ENCODE data around the gene VOPP1.
A peak's percentile ranks its signal among the peaks of the same experiment; 100 is the strongest.
"Not testable (repeated sequence)": the region's sequence is repeated elsewhere in the genome, so short reads cannot be mapped to it uniquely, and the experiment has no call there.

VOPP1 gene

DNA sequence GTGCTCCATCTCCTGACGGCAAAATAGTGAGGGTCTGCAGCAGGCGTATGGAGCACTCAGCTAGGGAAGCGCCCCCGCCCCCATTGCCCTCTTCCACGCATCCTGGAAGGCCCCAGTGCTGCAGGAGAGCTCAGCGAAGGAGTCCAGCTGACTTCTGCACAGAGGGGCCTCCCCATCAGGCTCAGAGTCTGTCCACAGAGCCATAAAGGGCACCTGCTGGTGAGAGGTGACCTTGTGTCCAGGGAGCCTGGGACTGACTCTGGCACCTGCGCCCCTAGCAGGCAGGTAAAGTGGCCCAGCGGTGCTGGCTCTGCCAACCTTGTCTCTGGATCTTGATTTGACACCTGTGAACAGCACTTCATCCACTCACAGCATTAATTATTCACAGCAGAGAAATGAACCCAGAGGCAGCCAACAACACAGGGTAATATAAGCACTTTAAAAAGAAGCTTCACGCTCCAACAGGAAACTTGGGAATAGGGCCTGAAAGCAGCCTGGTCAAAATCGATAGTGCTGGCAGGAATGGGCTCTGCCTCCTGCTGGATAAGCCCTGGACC is 59.6 kb downstream of the VOPP1 start:
- DNase-seq (ENCODE audit: low spot score) (no peak), FAIRE-seq (no peak)

GRCh38 chr7:55510621-55511020 is 61.7 kb downstream of the VOPP1 start:
- FAIRE-seq (no peak), DNase-seq (ENCODE audit: low spot score) (no peak)

DNA sequence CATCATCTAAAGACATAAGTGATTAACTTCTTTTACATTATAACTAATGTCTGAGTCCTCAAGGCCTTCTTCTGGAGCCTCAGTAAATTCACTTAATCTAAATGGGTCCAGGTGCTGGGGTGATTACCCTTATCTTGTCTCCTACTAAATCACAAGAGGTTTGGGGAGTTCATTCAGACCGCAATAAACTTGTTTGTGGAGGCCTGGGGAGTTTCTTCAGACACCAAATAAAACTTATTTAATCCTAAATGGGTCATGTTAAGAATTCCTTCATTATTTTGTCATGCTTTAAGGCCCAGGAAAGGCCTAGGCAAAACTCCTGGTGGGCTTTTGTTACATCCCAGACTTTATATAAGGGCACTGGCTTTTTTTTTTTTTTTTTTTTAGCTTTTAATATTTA is 62.1 kb downstream of the VOPP1 start:
- FAIRE-seq; DNase-seq (ENCODE audit: low spot score): not testable (repeated sequence)

DNA sequence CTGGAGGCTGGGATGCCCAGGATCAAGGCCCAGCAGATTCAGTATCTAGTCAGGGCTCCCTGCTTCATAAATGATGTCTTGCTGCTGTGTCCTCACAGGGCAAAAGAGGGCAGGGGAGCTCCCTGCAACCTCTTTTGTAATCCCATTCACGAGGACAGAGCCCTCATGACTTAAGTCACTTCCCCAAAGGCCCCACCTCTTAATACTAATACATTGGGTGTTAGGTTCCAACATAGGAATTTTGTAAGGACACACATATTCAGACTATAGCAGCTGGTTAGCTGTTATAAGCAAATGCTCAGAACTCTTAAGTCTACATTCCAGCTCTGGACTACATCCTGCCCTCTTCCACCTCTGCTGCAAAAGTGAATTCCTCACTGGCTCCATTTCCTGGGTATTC is 63.0 kb downstream of the VOPP1 start:
- FAIRE-seq, result no peak
- DNase-seq (ENCODE audit: low spot score), result no peak

- DNase-seq (ENCODE audit: low spot score), result no peak
- no peak for FAIRE-seq
These were observed 63.9 kb downstream of the VOPP1 start for GRCh38 chr7:55508221-55509011.

- DNase-seq (ENCODE audit: low spot score), result no peak
- FAIRE-seq, result no peak
These were observed 64.6 kb downstream of the VOPP1 start for GRCh38 chr7:55507743-55508142.

GRCh38 chr7:55504967-55505658 is 67.2 kb downstream of the VOPP1 start:
- FAIRE-seq (peak; percentile 50), DNase-seq (ENCODE audit: low spot score) (no peak)

GRCh38 chr7:55504093-55504859 is 68.0 kb downstream of the VOPP1 start:
- FAIRE-seq (no peak), DNase-seq (ENCODE audit: low spot score) (no peak)

DNA sequence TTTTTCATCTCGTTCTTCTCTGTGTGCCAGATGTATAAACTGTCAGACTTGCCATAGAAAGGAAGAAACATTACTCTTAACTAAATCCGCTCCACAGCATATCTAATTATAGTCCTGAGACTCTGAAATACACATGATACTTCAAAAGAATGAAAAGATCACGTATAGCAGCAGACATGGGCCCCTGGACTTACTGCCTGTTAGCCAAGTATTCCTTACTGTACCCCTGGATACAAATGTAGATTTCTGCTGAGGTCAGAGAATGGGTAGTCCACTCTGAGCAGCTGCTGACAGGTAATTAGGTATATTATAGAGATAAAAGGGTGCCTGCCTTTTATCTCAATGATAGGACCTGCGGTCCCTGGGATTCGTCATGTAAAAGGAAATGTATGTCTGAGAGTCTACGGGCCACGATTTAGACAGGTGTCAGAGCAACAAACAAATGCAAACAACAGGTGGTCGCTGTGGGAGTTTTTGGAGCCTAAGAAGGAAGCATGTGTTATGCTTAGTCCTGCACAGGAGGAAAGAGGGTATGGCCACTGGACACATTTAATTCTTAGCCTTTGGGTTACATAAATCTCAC is 69.4 kb downstream of the VOPP1 start:
- DNase-seq (ENCODE audit: low spot score), result no peak
- FAIRE-seq, result no peak

GRCh38 chr7:55502124-55502857 is 70.0 kb downstream of the VOPP1 start:
- FAIRE-seq (no peak), DNase-seq (ENCODE audit: low spot score) (no peak)

DNA sequence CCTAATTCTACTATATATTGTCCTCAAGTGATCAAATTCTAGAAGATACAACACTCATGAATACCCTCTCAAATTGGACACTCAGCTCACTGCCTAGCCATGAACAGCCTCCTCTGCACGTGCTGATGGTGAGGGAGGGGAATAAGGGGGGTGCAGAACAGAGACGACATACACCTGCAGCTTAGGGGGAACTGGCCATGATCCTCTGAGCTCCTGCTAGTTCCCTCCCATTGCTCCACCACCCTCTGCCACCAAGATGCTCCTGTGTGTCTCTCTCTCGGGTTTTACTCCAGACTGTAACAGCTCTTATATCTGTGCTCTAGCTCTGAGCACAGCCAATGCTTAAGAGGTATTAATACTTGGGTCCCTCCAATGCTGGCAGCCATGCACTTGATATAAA is 70.7 kb downstream of the VOPP1 start:
- FAIRE-seq, result peak; percentile 20
- DNase-seq (ENCODE audit: low spot score), result no peak

- DNase-seq (ENCODE audit: low spot score), result no peak
- peak; percentile 13 for FAIRE-seq
These were observed 72.1 kb downstream of the VOPP1 start for GRCh38 chr7:55500117-55500756.

DNA sequence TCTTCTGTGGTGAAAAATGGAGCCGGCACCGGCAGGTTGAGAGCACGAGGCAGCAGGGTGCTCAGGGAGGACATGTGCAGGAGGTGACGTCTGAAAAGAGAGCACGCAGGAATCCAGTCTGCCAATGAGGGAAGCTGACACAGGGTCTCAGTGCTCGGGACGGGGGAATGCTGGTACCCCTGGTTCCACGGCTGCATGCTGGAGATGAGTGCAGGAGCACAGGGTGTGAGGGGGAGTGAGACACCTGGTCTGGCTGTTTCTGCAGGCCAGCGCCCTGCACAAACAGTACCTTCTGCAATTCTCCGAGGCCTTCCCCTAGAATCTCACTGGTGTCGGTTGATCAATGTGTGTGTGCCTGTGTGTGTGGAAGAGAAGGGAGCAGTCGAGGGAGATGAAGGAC is 72.7 kb downstream of the VOPP1 start:
- FAIRE-seq (peak; percentile 32), DNase-seq (ENCODE audit: low spot score) (no peak)

- no peak for DNase-seq (ENCODE audit: low spot score)
- no peak for FAIRE-seq
These were observed 73.5 kb downstream of the VOPP1 start for GRCh38 chr7:55498770-55499169.

DNA sequence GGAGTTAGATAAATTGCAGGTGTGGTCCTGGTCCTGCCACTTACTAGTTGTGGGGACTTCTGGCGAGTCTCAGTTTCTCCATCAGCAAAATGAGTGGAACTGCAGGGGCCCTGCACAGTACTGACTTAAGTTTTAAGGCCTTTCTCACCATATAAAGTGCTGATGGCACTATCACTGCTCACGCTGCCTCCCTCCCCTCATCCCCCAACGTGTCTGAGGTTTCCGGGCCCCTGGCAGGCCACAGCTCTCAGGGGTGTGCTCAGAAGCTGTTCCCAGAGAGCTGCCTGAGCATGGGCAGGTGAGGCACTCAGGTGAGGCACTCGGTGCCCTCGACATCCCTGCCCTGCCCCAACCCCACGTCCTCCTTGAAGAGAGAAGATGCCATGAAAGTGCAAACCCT is 74.2 kb downstream of the VOPP1 start:
- FAIRE-seq, result no peak

DNA sequence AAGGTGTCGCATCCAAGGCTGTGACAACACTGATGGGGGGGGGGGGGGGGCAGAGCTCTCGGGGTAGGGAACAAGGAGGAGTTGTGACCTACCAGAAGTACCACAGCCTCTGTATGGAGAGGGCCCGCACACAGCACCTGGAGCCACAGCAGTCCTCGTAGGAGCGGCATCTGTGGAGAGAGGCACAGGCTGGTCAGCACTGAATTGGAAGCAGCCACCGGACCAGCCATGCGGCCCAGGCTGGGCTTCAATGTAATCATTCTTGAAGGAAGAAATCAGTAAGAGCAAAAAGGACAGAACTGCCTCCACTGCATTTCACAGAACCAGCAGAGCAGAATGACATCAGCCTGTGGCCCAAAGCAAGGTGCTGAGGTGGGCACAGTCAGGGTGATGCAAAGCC is 74.8 kb downstream of the VOPP1 start:
- DNase-seq (ENCODE audit: low spot score) (no peak), FAIRE-seq (no peak)

More for the DNA sequence above, 74.2 kb downstream of the VOPP1 start:
- no peak for DNase-seq (ENCODE audit: low spot score)

- no peak for DNase-seq (ENCODE audit: low spot score)
- FAIRE-seq, result no peak
These were observed 75.4 kb downstream of the VOPP1 start for GRCh38 chr7:55496906-55497305.

DNA sequence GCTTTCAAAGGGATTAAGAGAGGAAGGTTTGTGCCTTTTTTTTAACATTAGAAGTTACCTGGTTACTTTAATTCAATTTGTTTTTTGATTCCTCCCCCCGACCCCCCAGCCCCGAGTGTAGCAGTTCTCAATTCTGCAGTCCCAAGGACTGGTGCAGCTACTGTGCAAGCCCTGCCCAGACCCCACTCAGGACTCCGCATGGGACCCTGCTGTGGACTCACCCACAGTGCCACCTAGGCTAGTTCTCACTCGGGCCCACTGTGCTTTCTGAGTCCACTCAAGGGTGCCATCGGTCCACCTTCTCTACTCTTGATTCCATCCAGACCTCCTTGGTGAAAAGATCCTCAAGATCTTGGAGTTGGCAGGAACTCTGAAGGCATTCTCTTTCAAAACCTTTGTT is 77.4 kb downstream of the VOPP1 start:
- DNase-seq (ENCODE audit: low spot score), result no peak
- FAIRE-seq, result no peak

DNA sequence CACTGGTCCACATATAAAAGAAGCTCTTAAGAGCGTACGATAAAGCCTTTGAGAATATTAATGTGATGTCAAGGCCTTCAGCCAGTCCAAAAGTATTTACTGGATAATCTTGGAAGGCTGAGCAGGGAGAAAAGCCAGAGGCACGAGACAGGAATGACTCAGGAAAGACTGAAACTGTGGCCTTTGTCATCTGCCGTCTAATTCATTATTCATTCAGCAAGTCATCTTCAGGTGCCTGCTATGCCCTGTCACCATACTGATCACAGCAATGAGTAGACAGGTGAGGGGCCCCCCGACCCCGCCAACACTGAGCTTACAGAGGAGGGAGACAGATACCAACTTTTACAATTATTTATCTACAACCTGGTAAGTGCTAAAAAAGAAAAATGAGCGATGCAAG is 78.9 kb downstream of the VOPP1 start:
- FAIRE-seq, result no peak
- no peak for DNase-seq (ENCODE audit: low spot score)

DNA sequence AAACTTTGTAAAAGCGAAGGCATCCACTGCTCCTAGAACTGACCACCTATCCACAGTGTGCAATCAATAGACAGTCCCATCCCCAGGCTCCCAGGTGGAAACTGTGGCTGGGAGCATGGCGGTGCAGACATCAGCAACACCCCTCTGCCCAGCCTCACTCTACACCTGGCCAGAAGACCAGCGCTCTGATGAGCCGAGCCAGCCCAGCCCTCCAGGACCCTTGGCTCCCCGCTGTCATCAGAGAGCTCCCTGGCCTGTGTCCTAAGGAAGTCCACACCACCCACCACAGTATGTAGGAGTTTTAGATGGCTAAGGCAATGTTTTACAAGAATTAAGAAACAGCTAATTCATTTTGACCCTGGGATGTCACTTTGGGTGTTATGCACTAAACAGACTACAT is 81.0 kb downstream of the VOPP1 start:
- FAIRE-seq (no peak), DNase-seq (ENCODE audit: low spot score) (no peak)
